AG09319 (cell line): ENCODE data around the gene FATE1.

Source experiments
- DNase-seq: peaks from one replicate; pipeline ENCODE4 v3.0.0-alpha.2; 2010; ENCODE audit warnings: low read depth; ENCODE audit errors: extremely low read depth
- TF ChIP-seq, protein P1 (sequence below): IDR thresholded peaks from 2 replicates; pipeline ENCODE4 v1.5.1; 2011; ENCODE audit warnings: low read depth, mild to moderate bottlenecking, inconsistent platforms, low read length, moderate library complexity

Gene FATE1

DNA sequence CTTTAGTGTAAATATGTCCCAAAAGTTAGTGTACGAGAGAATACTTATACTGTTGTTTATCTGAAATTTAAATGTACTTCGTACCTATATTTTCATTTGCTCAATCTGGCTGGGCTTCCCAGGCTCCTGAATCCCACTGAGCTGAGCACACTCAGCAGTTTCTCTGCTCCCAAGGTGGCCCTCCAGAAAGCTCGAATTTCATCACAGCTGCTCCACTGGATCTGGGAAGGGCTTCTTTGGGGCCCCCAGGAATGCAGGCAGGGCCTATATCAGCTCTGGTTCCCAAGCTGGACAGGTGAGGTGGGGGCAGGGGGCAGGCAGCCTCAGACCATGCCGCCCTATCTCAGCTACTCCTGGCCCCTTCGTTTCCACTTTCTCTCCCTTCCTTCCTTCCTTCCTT is 1.5 kb upstream of the FATE1 start:
- TF ChIP-seq, protein P1, sequence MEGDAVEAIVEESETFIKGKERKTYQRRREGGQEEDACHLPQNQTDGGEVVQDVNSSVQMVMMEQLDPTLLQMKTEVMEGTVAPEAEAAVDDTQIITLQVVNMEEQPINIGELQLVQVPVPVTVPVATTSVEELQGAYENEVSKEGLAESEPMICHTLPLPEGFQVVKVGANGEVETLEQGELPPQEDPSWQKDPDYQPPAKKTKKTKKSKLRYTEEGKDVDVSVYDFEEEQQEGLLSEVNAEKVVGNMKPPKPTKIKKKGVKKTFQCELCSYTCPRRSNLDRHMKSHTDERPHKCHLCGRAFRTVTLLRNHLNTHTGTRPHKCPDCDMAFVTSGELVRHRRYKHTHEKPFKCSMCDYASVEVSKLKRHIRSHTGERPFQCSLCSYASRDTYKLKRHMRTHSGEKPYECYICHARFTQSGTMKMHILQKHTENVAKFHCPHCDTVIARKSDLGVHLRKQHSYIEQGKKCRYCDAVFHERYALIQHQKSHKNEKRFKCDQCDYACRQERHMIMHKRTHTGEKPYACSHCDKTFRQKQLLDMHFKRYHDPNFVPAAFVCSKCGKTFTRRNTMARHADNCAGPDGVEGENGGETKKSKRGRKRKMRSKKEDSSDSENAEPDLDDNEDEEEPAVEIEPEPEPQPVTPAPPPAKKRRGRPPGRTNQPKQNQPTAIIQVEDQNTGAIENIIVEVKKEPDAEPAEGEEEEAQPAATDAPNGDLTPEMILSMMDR: no peak
- DNase-seq: no peak

DNA sequence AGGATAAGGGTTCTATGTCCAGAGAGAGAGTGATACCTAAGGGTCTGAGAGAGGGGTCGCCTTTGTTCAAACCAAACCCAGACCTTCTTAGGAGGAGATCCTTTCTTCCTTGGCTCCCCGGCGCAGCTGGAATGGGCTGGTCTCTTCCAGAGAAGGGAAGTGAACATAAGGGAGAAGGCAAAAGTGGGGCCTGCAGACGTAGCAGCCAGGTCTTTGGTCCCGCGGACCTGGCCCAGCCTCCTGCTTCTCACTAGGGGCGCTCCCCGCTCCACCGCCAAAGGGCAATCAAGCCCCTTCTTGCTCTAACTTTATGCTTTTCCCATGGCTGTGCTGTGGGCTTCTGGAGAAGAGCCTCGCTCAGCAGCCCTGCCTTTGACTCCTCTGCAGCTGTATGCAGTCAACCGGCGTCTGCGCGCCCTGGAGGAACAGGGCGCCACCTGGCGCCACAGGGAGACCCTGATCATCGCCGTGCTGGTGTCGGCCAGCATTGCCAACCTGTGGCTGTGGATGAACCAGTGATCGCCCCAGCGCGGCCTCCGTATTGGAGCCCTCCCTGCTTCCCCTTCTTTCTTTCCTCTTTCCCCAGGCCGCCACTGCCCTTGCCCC is 6.5 kb downstream of the FATE1 start:
- TF ChIP-seq, protein P1: peak; percentile 46
- DNase-seq: peak; percentile 1

DNA sequence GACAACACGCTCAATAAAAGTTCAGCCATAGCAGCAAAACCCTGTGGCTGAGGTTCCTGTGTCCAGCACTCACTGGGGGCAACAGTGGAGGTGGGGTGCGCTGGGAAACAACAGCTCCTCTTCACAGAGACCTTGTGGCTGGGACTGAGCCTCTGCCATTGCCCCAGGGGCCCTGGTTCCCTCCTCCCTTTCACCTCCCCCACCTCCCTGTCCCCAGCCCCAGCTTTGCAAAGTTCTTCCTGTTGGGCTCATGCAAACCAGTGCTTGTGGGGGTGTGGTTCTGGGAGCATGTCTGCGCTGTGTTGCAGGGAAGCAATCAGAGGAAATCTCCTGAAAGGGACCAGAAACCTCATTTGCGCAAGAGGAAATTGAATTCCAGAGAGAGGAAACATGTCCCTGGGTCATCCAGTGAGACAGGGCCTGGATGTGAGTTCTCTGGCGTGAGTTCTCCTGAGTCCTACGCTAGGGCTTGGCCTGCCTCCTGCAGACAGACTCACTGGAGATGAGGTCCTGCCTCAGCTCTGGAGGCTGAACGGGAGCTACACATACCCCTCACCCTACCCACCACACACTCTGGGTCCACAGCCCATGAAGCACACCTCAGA is 7.4 kb downstream of the FATE1 start:
- TF ChIP-seq, protein P1: no peak
- DNase-seq: no peak

DNA sequence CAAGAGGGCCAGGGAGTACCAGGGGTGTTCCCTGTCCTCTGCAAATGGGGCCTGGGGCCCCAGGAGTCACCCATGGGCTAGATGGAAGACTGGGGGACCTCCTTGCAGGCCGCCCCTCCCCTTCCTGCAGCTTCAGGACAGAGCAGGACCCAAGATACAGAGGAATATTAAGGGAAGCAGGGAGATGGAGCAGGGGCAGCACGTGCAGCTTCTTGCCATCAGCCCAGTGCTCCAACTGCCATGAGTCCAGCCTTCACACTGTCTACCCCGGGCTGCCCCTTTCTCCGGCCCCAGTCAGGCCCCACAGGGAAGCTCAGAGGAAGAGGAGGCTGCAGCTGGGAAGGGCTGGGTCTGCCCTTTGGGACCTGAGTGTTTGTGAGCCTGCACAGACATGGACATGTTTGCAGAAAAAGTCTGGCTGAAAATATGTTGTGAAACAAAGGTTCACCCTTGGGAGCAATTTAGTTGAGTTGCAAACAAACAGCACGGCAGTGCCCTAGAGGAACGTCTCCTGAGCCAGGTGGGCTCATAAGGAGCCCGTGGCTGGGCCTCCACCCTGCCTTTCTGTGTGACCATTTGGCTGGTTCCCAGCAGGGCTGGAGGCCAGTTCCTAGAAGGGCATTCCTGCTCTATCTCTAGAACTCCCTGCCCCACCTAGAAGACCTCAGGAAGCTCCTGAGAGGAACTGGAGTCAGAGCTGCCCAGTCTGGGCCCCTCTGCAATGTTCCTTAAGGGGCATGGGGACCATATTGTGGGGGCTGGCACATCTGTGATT is 8.9 kb downstream of the FATE1 start:
- TF ChIP-seq, protein P1: no peak
- no peak for DNase-seq

DNA sequence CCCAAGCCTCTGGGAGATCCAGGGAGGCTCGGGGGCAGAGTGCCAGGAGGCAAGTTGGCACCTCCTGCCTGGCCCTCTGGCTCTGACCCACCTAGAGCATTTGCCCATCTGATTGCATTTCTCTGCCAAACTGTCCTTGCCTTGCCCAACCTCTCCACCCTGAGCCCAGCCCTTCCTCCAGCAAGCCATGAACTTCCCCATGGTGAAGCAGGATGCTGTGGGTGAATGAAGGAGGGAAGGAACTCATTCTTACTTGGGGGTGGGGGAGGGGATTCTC is 9.4 kb downstream of the FATE1 start:
- TF ChIP-seq, protein P1: no peak

DNA sequence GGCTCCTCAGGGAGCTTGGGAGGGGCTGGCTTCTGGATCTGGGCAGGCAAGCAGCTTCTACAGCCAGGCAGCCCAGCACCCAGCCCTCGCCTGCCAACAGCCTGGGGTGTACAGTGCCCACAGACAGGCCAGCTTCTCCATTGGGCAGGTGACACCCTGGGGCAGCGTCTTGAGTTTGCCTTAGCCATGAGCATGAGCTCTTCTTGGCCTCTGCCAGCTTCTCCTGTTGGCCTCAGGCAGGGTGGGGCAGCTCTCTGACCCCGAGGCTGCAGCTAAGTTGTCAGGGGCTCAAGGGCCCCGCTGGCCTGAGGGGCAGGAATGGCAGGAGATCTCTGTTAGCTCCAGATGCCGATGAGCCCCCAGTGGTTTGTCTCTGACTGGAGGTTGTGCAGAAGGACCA is 10.9 kb downstream of the FATE1 start:
- no peak for DNase-seq
- TF ChIP-seq, protein P1: no peak

More for the DNA sequence above, 9.4 kb downstream of the FATE1 start:
- no peak for DNase-seq

DNA sequence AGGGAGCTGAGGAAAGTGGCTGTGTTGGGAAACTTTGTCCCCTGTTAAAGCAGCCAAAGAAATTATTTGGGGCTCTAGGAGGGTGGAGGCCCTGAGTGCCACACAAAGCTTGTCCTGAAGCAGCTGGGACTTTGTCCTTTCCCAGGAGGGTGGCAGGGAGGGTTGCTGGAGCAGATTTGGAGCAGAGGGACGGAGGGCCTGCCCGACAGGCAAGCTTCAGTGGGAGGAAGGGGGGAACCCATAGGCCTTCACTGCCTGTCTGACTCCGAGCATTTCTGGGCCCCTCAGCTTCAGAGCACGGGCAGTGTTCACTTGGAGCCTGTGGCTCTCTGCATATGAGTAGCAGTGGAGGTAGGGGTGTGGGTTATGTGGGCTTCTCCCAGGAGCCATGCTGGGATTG is 11.5 kb downstream of the FATE1 start:
- DNase-seq: no peak
- TF ChIP-seq, protein P1: no peak
